HepG2 (cell line): ENCODE data around the gene FGFR4. TPM values are rescaled to one million over a fixed set of nuclear protein-coding genes. Genes with fewer than 3 reads are reported as not detected.
A peak's percentile ranks its signal among the peaks of the same experiment; 100 is the strongest.

Source experiments
- ARNTL ChIP-seq: sonication (generic); formaldehyde crosslinking; IDR thresholded peaks from 2 replicates; pipeline ENCODE4 v1.4.0; 2020; ENCODE audit warnings: mild to moderate bottlenecking, missing genetic modification reagents
- ASH2L ChIP-seq: fragments of 300-600, 200-600 bp; sonication (generic); IDR thresholded peaks from 2 replicates; pipeline ENCODE4 v1.7.0; 2017; ENCODE audit warnings: low read depth, mild to moderate bottlenecking, moderate library complexity, mixed read lengths, low read length; ENCODE audit not compliant: insufficient read length
- GATA4 ChIP-seq: sonication (generic); IDR thresholded peaks from 2 replicates; pipeline ENCODE4 v1.6.1; 2016; ENCODE audit warnings: antibody characterized with exemption, low read depth, borderline replicate concordance
- GTF2F1 ChIP-seq: fragments of 150-350 bp; IDR thresholded peaks from 2 replicates; pipeline ENCODE4 v1.6.1; 2014; ENCODE audit warnings: low read length
- HMGXB4 ChIP-seq, 2 experiments: sonication (generic) in 1 of 2; formaldehyde crosslinking in 1 of 2; IDR thresholded peaks; 2 replicates each; pipeline versions ENCODE4 v1.4.0 to v1.6.1; 2018 to 2020; ENCODE audit warnings: missing genetic modification reagents in 2 of 2, borderline replicate concordance in 1 of 2, low read depth in 1 of 2, mild to moderate bottlenecking in 1 of 2, missing biosample characterization in 1 of 2
- MAZ ChIP-seq, 2 experiments: sonication (generic) in 1 of 2; formaldehyde crosslinking in 1 of 2; IDR thresholded peaks; 2 replicates each; pipeline versions ENCODE4 v1.5.0 to v1.6.1; 2012 to 2020; ENCODE audit warnings: low read depth in 2 of 2, mild to moderate bottlenecking in 2 of 2, borderline replicate concordance in 1 of 2, improper control_type of control experiment in 1 of 2, low read length in 1 of 2, missing genetic modification reagents in 1 of 2, moderate library complexity in 1 of 2
- MXD3 ChIP-seq: IDR thresholded peaks from 2 replicates; pipeline ENCODE4 v1.6.1; 2016; ENCODE audit warnings: mild to moderate bottlenecking, missing biosample characterization, missing genetic modification reagents
- PAF1 ChIP-seq: IDR thresholded peaks from 2 replicates; pipeline ENCODE4 v1.6.1; 2016; ENCODE audit warnings: missing genetic modification reagents, missing compliant biosample characterization
- SAFB2 ChIP-seq: sonication (generic); formaldehyde crosslinking; IDR thresholded peaks from 2 replicates; pipeline ENCODE4 v1.5.1; 2020; ENCODE audit warnings: missing genetic modification reagents, low read depth, mild to moderate bottlenecking, borderline replicate concordance
- SOX13 ChIP-seq, 3 experiments: fragments of 450-650 bp in 1 of 3; sonication (generic) in 1 of 3; formaldehyde crosslinking in 1 of 3; IDR thresholded peaks in 2 of 3; conservative IDR thresholded peaks in 1 of 3; 2 replicates each; pipeline versions ENCODE4 v1.5.0 to v1.6.1; 2016 to 2020; ENCODE audit warnings: antibody characterized with exemption in 1 of 3, mild to moderate bottlenecking in 1 of 3, missing compliant biosample characterization in 1 of 3, missing genetic modification reagents in 1 of 3, moderate library complexity in 1 of 3
- TEAD3 ChIP-seq: optimal IDR thresholded peaks from 2 replicates; pipeline ENCODE3; 2016; ENCODE audit warnings: borderline replicate concordance
- ZNF18 ChIP-seq: sonication (generic); formaldehyde crosslinking; IDR thresholded peaks from 2 replicates; pipeline ENCODE4 v1.8.0; 2022; ENCODE audit warnings: mild to moderate bottlenecking, missing genetic modification reagents; ENCODE audit not compliant: insufficient replicate concordance
- ZNF337 ChIP-seq: sonication (generic); formaldehyde crosslinking; IDR thresholded peaks from 2 replicates; pipeline ENCODE4 v1.5.1; 2020; ENCODE audit warnings: missing genetic modification reagents, low read depth, mild to moderate bottlenecking, borderline replicate concordance
- ZNF772 ChIP-seq: sonication (generic); formaldehyde crosslinking; IDR thresholded peaks from 2 replicates; pipeline ENCODE4 v1.5.0; 2020; ENCODE audit warnings: mild to moderate bottlenecking, missing genetic modification reagents
- ZNF788 ChIP-seq: sonication (generic); formaldehyde crosslinking; IDR thresholded peaks from 2 replicates; pipeline ENCODE4 v1.5.0; 2020; ENCODE audit warnings: mild to moderate bottlenecking, missing genetic modification reagents, borderline replicate concordance
- polyA plus RNA-seq, 8 experiments: library from polyadenylated mRNA; depleted of rRNA in 3 of 8; stranded (reverse) in 7 of 8; unstranded in 1 of 8; fragments of >200 nt; fragmentation: Illumina TruSeq in 4 of 8; extraction: Trizol in 4 of 8; gene quantifications; 2 replicates each; pipeline versions ENCODE4 v1.2.1 to v1.2.3, GENCODE V29; 2011 to 2016; ENCODE audit warnings: low read depth in 4 of 8, missing spikeins in 1 of 8, mixed read lengths in 1 of 8; ENCODE audit not compliant: insufficient read depth in 1 of 8
- total RNA-seq, 5 experiments: library from RNA; depleted of rRNA; stranded (reverse); fragments of >200 nt; fragmentation: Illumina TruSeq; extraction: Trizol; gene quantifications; 2 replicates each; pipeline ENCODE4 v1.2.3, GENCODE V29; 2016; ENCODE audit warnings: low read depth in 1 of 5
- TF ChIP-seq, protein P1 (sequence below): sonication (generic); formaldehyde crosslinking; IDR thresholded peaks from 2 replicates; pipeline ENCODE4 v1.4.0; 2020; ENCODE audit warnings: mild to moderate bottlenecking, low read depth, missing genetic modification reagents
- TF ChIP-seq, protein P2 (sequence below): sonication (generic); formaldehyde crosslinking; IDR thresholded peaks from 2 replicates; pipeline ENCODE4 v1.5.0; 2020; ENCODE audit warnings: missing genetic modification reagents
- TF ChIP-seq, protein P3 (sequence below): sonication (generic); formaldehyde crosslinking; IDR thresholded peaks from 2 replicates; pipeline ENCODE4 v1.4.0; 2020; ENCODE audit warnings: missing genetic modification reagents

Gene FGFR4
- total and polyA plus RNA-seq, 2 of the 13 experiments (the other 11 are each of a cell fraction or from before 2014, with no cell fraction given), result 129 to 219 TPM

GRCh38 chr5:177105691-177106476, 19.2 kb downstream of the FGFR4 start (continued):
- TF ChIP-seq SOX13 (IDR thresholded peaks at IDR 0.05) (no peak), SOX13 (CRISPR knock-in tag; conservative IDR thresholded peaks at IDR 0.05 in 1 of 2, IDR thresholded peaks at IDR 0.05 in 1 of 2) (peak in 1 of 2 experiments; percentile 50; a peak in 2 of 4 replicates), SAFB2 (CRISPR knock-in tag) (0 out of 2 replicates have a peak, but pooled peaks have one; percentile 21), MXD3 (CRISPR knock-in tag) (no peak; the same call in 1 of the 2 replicates), HMGXB4 (CRISPR knock-in tag; IDR thresholded peaks at IDR 0.05; ENCODE audit: borderline replicate concordance in 1 of 2, low read depth in 1 of 2) (peak in 1 of 2 experiments; percentile 56; a peak in 2 of 4 replicates), ZNF772 (CRISPR knock-in tag) (peak; percentile 61; the same call in 1 of the 2 replicates), ZNF18 (peak; percentile 100), GTF2F1 (no peak), ZNF788 (CRISPR knock-in tag) (no peak), TEAD3 (CRISPR knock-in tag) (peak; percentile 88), ASH2L (peak; percentile 54), ARNTL (0 out of 2 replicates have a peak, but pooled peaks have one; percentile 21), PAF1 (CRISPR knock-in tag) (no peak), GATA4 (no peak), MAZ (IDR thresholded peaks at IDR 0.05; ENCODE audit: borderline replicate concordance, low read depth, low read length) (no peak), MAZ (CRISPR knock-in tag; IDR thresholded peaks at IDR 0.05; ENCODE audit: low read depth) (peak; percentile 27; the same call in 1 of the 2 replicates), ZNF337 (0 out of 2 replicates have a peak, but pooled peaks have one; percentile 65)
- TF ChIP-seq, protein P1, sequence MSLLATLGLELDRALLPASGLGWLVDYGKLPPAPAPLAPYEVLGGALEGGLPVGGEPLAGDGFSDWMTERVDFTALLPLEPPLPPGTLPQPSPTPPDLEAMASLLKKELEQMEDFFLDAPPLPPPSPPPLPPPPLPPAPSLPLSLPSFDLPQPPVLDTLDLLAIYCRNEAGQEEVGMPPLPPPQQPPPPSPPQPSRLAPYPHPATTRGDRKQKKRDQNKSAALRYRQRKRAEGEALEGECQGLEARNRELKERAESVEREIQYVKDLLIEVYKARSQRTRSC (CRISPR knock-in tag), result no peak
- TF ChIP-seq, protein P2, sequence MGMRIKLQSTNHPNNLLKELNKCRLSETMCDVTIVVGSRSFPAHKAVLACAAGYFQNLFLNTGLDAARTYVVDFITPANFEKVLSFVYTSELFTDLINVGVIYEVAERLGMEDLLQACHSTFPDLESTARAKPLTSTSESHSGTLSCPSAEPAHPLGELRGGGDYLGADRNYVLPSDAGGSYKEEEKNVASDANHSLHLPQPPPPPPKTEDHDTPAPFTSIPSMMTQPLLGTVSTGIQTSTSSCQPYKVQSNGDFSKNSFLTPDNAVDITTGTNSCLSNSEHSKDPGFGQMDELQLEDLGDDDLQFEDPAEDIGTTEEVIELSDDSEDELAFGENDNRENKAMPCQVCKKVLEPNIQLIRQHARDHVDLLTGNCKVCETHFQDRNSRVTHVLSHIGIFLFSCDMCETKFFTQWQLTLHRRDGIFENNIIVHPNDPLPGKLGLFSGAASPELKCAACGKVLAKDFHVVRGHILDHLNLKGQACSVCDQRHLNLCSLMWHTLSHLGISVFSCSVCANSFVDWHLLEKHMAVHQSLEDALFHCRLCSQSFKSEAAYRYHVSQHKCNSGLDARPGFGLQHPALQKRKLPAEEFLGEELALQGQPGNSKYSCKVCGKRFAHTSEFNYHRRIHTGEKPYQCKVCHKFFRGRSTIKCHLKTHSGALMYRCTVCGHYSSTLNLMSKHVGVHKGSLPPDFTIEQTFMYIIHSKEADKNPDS (CRISPR knock-in tag), result no peak
- TF ChIP-seq, protein P3, sequence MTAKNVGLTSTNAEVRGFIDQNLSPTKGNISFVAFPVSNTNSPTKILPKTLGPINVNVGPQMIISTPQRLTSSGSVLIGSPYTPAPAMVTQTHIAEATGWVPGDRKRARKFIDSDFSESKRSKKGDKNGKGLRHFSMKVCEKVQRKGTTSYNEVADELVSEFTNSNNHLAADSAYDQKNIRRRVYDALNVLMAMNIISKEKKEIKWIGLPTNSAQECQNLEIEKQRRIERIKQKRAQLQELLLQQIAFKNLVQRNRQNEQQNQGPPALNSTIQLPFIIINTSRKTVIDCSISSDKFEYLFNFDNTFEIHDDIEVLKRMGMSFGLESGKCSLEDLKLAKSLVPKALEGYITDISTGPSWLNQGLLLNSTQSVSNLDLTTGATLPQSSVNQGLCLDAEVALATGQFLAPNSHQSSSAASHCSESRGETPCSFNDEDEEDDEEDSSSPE (CRISPR knock-in tag), result peak; percentile 70
